HUES48 (cell line): ENCODE results near the gene CD99L2.

Experiments
- H3K27ac ChIP-seq: one replicate; pipeline ENCODE4 v1.7.0; 2013; ENCODE audit warnings: low read depth, low read length, inconsistent platforms
- H3K27me3 ChIP-seq: 2 replicates; pipeline ENCODE4 v1.6.1; 2013; ENCODE audit warnings: mild to moderate bottlenecking, low read length; ENCODE audit not compliant: control insufficient read depth, insufficient read depth
- H3K36me3 ChIP-seq: 2 replicates; pipeline ENCODE4 v1.6.1; 2013; ENCODE audit warnings: low read length; ENCODE audit not compliant: control insufficient read depth, insufficient read depth
- H3K4me1 ChIP-seq: 2 replicates; pipeline ENCODE4 v1.6.1; 2013; ENCODE audit warnings: mild to moderate bottlenecking, low read length; ENCODE audit not compliant: control insufficient read depth, insufficient read depth
- H3K4me3 ChIP-seq: 2 replicates; pipeline ENCODE4 v1.5.1; 2013; ENCODE audit warnings: mild to moderate bottlenecking, low read depth, low read length
- H3K9ac ChIP-seq: 2 replicates; pipeline ENCODE4 v1.6.1; 2013; ENCODE audit warnings: mild to moderate bottlenecking, low read depth, low read length, moderate library complexity
- H3K9me3 ChIP-seq: 2 replicates; pipeline ENCODE4 v1.6.1; 2013; ENCODE audit warnings: low read length; ENCODE audit not compliant: control insufficient read depth, insufficient read depth

The CD99L2 gene

DNA sequence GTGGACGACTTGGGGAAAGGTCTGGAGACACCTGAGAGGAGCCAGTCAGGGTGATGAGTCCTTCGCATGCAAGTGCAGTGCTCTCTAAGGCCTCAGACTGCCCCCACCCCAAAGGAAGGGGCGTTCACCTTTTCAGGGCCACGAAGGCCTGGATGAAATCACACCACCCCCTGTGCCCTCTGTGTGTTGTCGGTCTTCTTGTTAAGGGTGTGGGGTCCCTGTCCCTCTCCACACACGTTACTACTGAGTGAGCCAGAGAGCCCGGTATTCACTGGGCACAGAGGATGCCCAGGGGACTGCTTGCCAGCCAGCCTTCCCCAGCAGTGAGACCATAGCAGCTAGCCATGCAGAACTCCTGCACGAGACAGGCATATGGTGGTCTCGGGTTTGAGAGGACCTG lies 133.2 kb downstream of the CD99L2 start:
- H3K9me3 ChIP-seq, result peaks cover 10% of the 10 kb centered on the region; the same call in 1 of the 2 replicates
- H3K27me3 ChIP-seq, result no peaks in the 10 kb centered on the region
- H3K4me1 ChIP-seq, result peaks cover 9% of the 10 kb centered on the region
- peaks cover 4% of the 10 kb centered on the region for H3K36me3 ChIP-seq
- no peak overlapping the region for H3K4me3 ChIP-seq
- no peak overlapping the region for H3K9ac ChIP-seq
- no peak overlapping the region for H3K27ac ChIP-seq

- no peak overlapping the region for H3K4me3 ChIP-seq
- no peak overlapping the region for H3K27ac ChIP-seq
- no peak overlapping the region for H3K9ac ChIP-seq
- peaks cover 4% of the 10 kb centered on the region for H3K36me3 ChIP-seq
- H3K4me1 ChIP-seq, result peaks cover 9% of the 10 kb centered on the region
- H3K27me3 ChIP-seq, result no peaks in the 10 kb centered on the region
- peaks cover 10% of the 10 kb centered on the region for H3K9me3 ChIP-seq
These were observed 134.7 kb downstream of the CD99L2 start for GRCh38 chrX:150763810-150764209.

DNA sequence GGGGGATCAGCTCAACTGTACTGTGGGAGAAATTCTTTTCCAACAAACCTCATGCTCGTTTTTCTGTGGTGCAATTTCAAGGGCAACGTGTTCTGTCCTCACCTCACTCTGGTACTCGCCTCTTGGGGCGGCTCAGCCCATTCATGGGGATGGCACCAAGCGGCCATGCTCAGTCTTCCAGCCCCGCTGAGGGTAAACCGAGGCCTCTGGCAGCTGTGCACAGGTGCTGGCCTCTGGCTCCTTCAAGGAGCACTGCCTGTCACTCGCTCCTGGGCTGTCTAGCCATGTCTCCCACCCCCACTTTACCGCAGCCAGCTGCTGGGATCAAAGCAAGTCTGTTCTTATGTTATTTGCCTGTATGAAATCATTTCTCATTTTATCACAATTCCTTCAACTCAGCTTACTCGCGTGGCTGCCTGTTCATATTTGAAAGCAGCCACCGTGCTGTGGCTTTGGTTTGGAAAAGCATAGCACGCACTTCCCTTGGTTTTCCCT lies 135.1 kb downstream of the CD99L2 start:
- no peaks in the 10 kb centered on the region for H3K27me3 ChIP-seq

DNA sequence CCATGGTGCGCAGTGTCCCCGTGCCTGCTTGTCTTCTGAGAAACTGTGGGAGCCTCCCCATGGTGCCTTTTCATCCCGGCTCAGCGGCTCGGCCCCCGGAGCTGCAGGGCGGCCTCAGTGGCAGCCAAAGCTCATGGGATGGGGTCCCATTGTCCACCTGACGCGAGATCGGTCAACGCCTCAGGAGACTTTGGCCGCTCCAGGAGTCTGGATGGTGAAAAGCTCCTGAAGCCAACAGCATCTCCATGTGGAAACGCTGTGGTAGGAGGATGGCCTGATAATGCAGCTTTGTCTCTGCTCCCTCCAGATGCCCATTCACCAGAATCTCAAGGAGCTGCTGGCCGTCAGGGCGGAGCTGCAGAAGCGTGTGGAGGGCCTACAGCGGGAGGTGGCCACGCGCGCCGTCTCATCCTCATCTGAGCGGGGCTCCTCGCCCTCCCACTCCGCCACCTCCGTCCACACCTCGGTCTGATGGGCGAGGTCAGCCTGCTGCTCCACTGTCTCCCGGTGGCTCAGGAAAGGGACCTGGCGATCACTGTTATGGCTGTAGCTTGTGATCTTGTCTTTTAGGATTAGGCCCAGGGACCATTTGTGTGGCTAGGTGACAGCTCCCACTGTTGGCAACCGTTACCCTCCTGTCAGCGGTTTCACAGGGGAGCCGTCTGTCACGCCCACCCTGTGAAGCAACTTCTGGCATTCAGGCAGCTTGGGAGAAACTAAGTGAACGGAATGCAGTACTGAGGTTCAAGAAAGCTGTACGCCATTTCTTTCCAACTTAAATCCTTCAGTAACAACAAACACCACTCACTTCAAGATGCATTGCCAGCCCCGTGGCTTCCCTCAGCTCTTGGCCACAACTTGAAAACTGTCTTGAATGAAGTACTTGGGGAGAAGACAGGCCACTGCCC lies 136.0 kb downstream of the CD99L2 start:
- H3K4me3 ChIP-seq, result no peak overlapping the region
- no peaks in the 10 kb centered on the region for H3K27me3 ChIP-seq
- H3K4me1 ChIP-seq, result peaks cover 9% of the 10 kb centered on the region
- H3K9me3 ChIP-seq, result peaks cover 15% of the 10 kb centered on the region
- no peak overlapping the region for H3K9ac ChIP-seq
- H3K36me3 ChIP-seq, result peaks cover 4% of the 10 kb centered on the region
- H3K27ac ChIP-seq, result no peak overlapping the region

More for the DNA sequence above, 135.1 kb downstream of the CD99L2 start:
- no peak overlapping the region for H3K4me3 ChIP-seq
- peaks cover 4% of the 10 kb centered on the region for H3K36me3 ChIP-seq
- peaks cover 10% of the 10 kb centered on the region for H3K9me3 ChIP-seq
- H3K27ac ChIP-seq, result no peak overlapping the region
- no peak overlapping the region for H3K9ac ChIP-seq
- H3K4me1 ChIP-seq, result peaks cover 9% of the 10 kb centered on the region

GRCh38 chrX:150761819-150762216 lies 136.7 kb downstream of the CD99L2 start:
- no peaks in the 10 kb centered on the region for H3K27me3 ChIP-seq
- peaks cover 9% of the 10 kb centered on the region for H3K4me1 ChIP-seq
- H3K9ac ChIP-seq, result no peak overlapping the region
- H3K4me3 ChIP-seq, result no peak overlapping the region
- H3K9me3 ChIP-seq, result peaks cover 9% of the 10 kb centered on the region
- H3K27ac ChIP-seq, result no peak overlapping the region
- H3K36me3 ChIP-seq, result peaks cover 4% of the 10 kb centered on the region

DNA sequence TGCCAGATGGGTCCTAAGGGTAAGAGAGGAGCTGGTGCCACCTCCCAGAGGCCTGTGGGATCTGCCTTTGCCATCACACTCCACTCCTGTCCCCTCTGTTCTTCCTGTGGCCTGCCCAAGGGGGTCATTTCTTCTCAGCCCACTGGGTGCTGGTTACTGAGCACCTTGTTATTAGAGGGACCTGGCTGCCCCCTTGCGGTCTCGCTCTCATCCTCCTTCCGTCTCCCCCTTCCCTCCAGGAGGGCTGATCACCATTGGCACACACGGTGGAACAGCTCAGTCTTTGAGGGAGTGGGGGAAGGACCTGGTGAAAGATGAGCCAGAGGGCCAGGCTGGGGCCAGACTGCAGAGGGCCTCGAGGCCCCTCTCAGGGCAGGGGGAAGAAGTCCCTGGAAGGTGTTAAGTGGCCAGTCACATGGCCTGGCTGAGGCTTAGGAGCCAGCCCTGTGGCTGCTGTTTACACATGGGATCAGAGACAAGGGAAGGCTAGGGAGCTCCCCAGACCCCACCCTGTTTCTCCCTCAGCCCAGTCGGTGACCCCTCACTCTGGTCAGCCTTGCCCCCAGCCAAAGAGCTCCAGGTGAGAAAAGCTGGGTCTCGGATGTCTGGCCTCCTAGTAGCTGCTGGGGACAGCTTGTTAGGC lies 137.2 kb downstream of the CD99L2 start:
- Histone ChIP-seq H3K4me3 (no peak overlapping the region), H3K9me3 (peaks cover 5% of the 10 kb centered on the region), H3K4me1 (peaks cover 5% of the 10 kb centered on the region), H3K27me3 (no peaks in the 10 kb centered on the region), H3K36me3 (peaks cover 4% of the 10 kb centered on the region), H3K27ac (no peak overlapping the region), H3K9ac (no peak overlapping the region)

DNA sequence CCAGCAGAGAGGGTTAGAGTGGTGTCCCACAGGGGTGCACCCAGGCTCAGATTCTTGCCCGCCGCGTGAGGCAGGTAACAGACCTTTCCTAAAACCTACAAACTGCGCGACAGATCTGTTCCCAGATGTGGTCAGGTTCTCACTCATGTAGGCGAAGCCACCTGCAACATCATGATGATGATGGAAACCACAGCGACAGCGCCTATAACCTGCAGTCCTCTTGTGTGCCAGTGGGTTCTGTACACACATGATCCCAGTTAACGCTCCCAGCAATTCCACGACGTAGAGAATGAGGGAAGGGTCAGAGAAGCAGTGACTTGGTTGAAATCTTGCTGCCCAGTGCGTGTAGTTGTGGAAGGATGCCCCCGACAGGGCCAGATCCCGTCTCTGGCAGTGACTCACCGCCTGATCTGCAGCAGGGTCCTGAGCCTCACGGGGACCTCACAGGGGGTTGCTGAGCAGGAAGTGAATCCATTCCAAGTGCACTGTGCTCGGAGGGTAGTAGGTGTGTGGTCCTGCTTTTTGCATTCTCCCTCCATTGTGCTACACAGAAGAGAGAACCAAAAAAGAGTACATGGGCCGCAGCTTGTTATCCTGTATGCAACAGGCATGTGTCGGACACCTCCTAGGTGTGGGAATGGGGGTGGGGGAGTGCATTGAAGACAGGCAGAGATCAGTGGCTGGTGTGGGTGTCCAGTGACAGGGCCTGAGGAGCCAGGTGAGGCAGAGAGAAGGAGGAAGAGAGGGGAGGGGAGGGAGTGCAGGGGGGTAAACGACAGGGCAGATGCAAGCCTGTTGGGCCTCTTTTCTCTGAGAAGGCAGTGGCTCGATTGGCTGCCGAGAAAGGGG lies 138.7 kb downstream of the CD99L2 start:
- H3K36me3 ChIP-seq, result no peaks in the 10 kb centered on the region; the same call in none of the 2 replicates
- H3K27ac ChIP-seq, result no peak overlapping the region
- H3K4me3 ChIP-seq, result no peak overlapping the region
- no peaks in the 10 kb centered on the region for H3K4me1 ChIP-seq
- no peaks in the 10 kb centered on the region for H3K27me3 ChIP-seq
- H3K9ac ChIP-seq, result no peak overlapping the region
- peaks cover 5% of the 10 kb centered on the region for H3K9me3 ChIP-seq

GRCh38 chrX:150757371-150757770 lies 141.1 kb downstream of the CD99L2 start:
- H3K9ac ChIP-seq, result no peak overlapping the region
- H3K9me3 ChIP-seq, result peaks cover 7% of the 10 kb centered on the region
- H3K27ac ChIP-seq, result no peak overlapping the region
- H3K4me1 ChIP-seq, result no peaks in the 10 kb centered on the region
- no peak overlapping the region for H3K4me3 ChIP-seq
- no peaks in the 10 kb centered on the region for H3K27me3 ChIP-seq
- no peaks in the 10 kb centered on the region; the same call in 1 of the 2 replicates for H3K36me3 ChIP-seq

GRCh38 chrX:150753968-150754367 lies 144.5 kb downstream of the CD99L2 start:
- H3K4me1 ChIP-seq, result no peaks in the 10 kb centered on the region
- H3K9me3 ChIP-seq, result peaks cover 16% of the 10 kb centered on the region
- no peaks in the 10 kb centered on the region; the same call in 1 of the 2 replicates for H3K36me3 ChIP-seq
- no peak overlapping the region for H3K27ac ChIP-seq
- H3K9ac ChIP-seq, result no peak overlapping the region
- no peaks in the 10 kb centered on the region for H3K27me3 ChIP-seq
- no peak overlapping the region for H3K4me3 ChIP-seq

- H3K4me1 ChIP-seq, result no peaks in the 10 kb centered on the region
- H3K9ac ChIP-seq, result no peak overlapping the region
- H3K9me3 ChIP-seq, result peaks cover 16% of the 10 kb centered on the region
- no peak overlapping the region for H3K4me3 ChIP-seq
- no peaks in the 10 kb centered on the region for H3K27me3 ChIP-seq
- no peaks in the 10 kb centered on the region for H3K36me3 ChIP-seq
- no peak overlapping the region for H3K27ac ChIP-seq
These were observed 145.1 kb downstream of the CD99L2 start for GRCh38 chrX:150753357-150753756.
